Keratinocyte (primary cell): ENCODE measurements around the gene AARSD1. TPM values are rescaled to one million over a fixed set of nuclear protein-coding genes. Genes with fewer than 3 reads are reported as not detected.

Experiments
- DNase-seq: peaks from one replicate; pipeline ENCODE4 v3.0.0-alpha.2; 2011; ENCODE audit warnings: low read depth, missing footprints, low spot score
- FAIRE-seq: peaks from 2 replicates; lab custom pipeline; 2011; peaks lifted over from hg19 to GRCh38; lab: Jason Lieb, UNC
- H2AFZ ChIP-seq: 2 replicates; pipeline ENCODE4 v1.6.0; 2012; ENCODE audit warnings: low read length, control low read depth, inconsistent platforms; ENCODE audit not compliant: control insufficient read depth
- H3K27ac ChIP-seq: 2 replicates; pipeline ENCODE4 v1.5.1; 2011; ENCODE audit warnings: low read length; ENCODE audit not compliant: control insufficient read depth, insufficient read depth
- H3K27me3 ChIP-seq: 3 replicates; pipeline ENCODE4 v1.6.0; 2011; ENCODE audit warnings: low read length; ENCODE audit not compliant: control insufficient read depth, insufficient read depth; ENCODE audit errors: extremely low read depth
- H3K36me3 ChIP-seq, 2 experiments: 2 replicates in 1 of 2; 3 replicates in 1 of 2; pipeline ENCODE4 v1.5.1; 2011; ENCODE audit warnings: low read length in 2 of 2, mild to moderate bottlenecking in 1 of 2; ENCODE audit not compliant: control insufficient read depth in 2 of 2, insufficient read depth in 2 of 2; ENCODE audit errors: extremely low read depth in 1 of 2
- H3K4me1 ChIP-seq: 3 replicates; pipeline ENCODE4 v1.5.1; 2011; ENCODE audit warnings: low read length; ENCODE audit not compliant: control insufficient read depth, insufficient read depth; ENCODE audit errors: extremely low read depth
- H3K4me2 ChIP-seq: 3 replicates; pipeline ENCODE4 v1.6.0; 2011; ENCODE audit warnings: low read depth, low read length; ENCODE audit not compliant: control insufficient read depth, insufficient read depth; ENCODE audit errors: extremely low read depth
- H3K4me3 ChIP-seq, 3 experiments: fragments of 200-600 bp in 1 of 3; sonication (generic) in 1 of 3; 2 replicates in 2 of 3; 3 replicates in 1 of 3; pipeline ENCODE4 v1.5.1; 2011 to 2016; ENCODE audit warnings: low read length in 3 of 3, mild to moderate bottlenecking in 3 of 3, control low read depth in 2 of 3, inconsistent platforms in 1 of 3, low read depth in 1 of 3, mixed read lengths in 1 of 3, mixed run types in 1 of 3, moderate library complexity in 1 of 3; ENCODE audit not compliant: control insufficient read depth in 2 of 3, insufficient read depth in 2 of 3; ENCODE audit errors: extremely low read depth in 1 of 3
- H3K79me2 ChIP-seq: 2 replicates; pipeline ENCODE4 v1.6.0; 2012; ENCODE audit warnings: low read length; ENCODE audit not compliant: control insufficient read depth, insufficient read depth
- H3K9ac ChIP-seq: 3 replicates; pipeline ENCODE4 v1.6.0; 2011; ENCODE audit warnings: low read length; ENCODE audit not compliant: control insufficient read depth, insufficient read depth; ENCODE audit errors: extremely low read depth
- H3K9me1 ChIP-seq: 3 replicates; pipeline ENCODE4 v1.6.0; 2011; ENCODE audit warnings: low read length; ENCODE audit not compliant: control insufficient read depth, insufficient read depth; ENCODE audit errors: extremely low read depth
- H3K9me3 ChIP-seq: 2 replicates; pipeline ENCODE4 v1.5.1; 2012; ENCODE audit warnings: low read depth, low read length; ENCODE audit not compliant: control insufficient read depth
- H4K20me1 ChIP-seq: 3 replicates; pipeline ENCODE4 v1.6.0; 2011; ENCODE audit warnings: low read length; ENCODE audit not compliant: control insufficient read depth, insufficient read depth; ENCODE audit errors: extremely low read depth
- EZH2 ChIP-seq: IDR thresholded peaks from one replicate; pipeline ENCODE4 v1.6.1; 2012; ENCODE audit warnings: inconsistent platforms, mild to moderate bottlenecking, low read length, moderate library complexity
- dilution Hi-C: fragments of 300-500 bp; cut with MboI; formaldehyde crosslinking; loops from one replicate; pipeline ENCODE4 v1.7.0; 2020; ENCODE audit warnings: low sequenced_read_pairs; ENCODE audit not compliant: extremely low pct_ligation_motif_present
- polyA minus RNA-seq, 3 experiments: library from RNA; depleted of rRNA, polyadenylated mRNA; stranded (reverse); fragments of >200 nt; gene quantifications; 1 replicate in 1 of 3; 2 replicates in 1 of 3; 3 replicates in 1 of 3; pipeline ENCODE4 v1.2.3, GENCODE V29; 2011
- polyA plus RNA-seq, 5 experiments: library from polyadenylated mRNA; depleted of rRNA in 3 of 5; stranded (reverse) in 3 of 5; stranded (forward) in 1 of 5; unstranded in 1 of 5; fragments of >200 nt; gene quantifications; 1 replicate in 1 of 5; 2 replicates in 3 of 5; 3 replicates in 1 of 5; pipeline versions ENCODE4 v1.2.1 to v1.2.3, GENCODE V29; 2011 to 2012; ENCODE audit warnings: missing spikeins in 2 of 5, low read depth in 1 of 5, low replicate concordance in 1 of 5
- TF ChIP-seq, protein P1 (sequence below), 3 experiments: IDR thresholded peaks in 1 of 3; conservative IDR thresholded peaks in 1 of 3; optimal IDR thresholded peaks in 1 of 3; 2 replicates in 2 of 3; 3 replicates in 1 of 3; pipeline versions ENCODE3 to v1.5.1; 2011; ENCODE audit warnings: low read length in 3 of 3, mild to moderate bottlenecking in 3 of 3, moderate library complexity in 2 of 3, control low read depth in 1 of 3, inconsistent platforms in 1 of 3; ENCODE audit not compliant: insufficient read depth in 2 of 3; ENCODE audit errors: extremely low read depth in 1 of 3

AARSD1 gene
- polyA plus RNA-seq: 38.5 to 49.3 TPM (median 45.0 TPM) in 3 replicates
- 16.7 TPM for polyA plus RNA-seq (2011; ENCODE audit: low read depth)
- 26.0 and 30.7 TPM in 2 replicates for polyA plus RNA-seq (2011; cell fraction: cytosol; rRNA removed)
- 58.3 and 60.5 TPM in 2 replicates for polyA plus RNA-seq (2011; cell fraction: nucleus; rRNA removed)
- polyA plus RNA-seq (2012; ENCODE audit: low replicate concordance): 23.8 and 36.0 TPM in 2 replicates
- 29.1 to 31.9 TPM (median 29.4 TPM) in 3 replicates for polyA minus RNA-seq
- 14.0 TPM for polyA minus RNA-seq (2011; cell fraction: cytosol; rRNA and poly(A)+ RNA removed)
- polyA minus RNA-seq (2011; cell fraction: nucleus; rRNA and poly(A)+ RNA removed): 15.1 and 23.3 TPM in 2 replicates

DNA sequence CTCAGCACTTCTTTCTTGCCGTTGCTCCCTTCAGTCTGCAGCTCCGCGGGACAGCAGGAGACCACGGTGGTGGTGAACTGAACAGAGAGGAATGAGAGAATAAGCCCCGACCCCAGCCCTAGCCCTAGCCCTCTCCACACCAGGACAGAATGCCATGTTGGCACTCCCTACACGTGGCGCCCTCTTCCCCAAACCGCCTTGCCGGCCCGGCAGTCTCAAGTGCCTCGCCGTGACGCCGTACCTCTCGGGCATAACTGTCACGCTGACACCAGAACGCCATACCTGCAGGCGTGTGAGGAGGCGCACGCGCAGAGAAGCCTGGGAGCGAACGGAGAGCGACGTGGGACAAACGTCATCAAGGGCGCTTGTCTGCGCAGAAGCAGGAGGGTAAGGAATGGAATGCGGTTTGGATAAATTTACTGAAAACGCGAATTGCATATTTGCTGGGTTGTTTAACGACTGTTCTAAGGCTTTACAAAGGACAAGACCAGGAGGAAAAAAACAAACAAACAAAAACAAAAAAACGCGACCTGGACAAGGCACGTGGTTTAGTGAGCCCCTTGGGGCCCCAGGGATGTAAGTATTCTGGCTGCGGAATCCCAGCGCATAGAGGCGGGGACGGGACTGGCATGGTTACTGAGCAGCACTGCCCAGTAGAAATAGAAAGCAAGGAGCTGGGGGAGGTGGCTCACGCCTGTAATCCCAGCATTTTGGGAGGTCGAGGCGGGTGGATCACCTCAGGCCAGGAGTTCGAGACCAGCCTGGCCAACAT lies at the start of gene AARSD1:
AARSD1 (minus strand) TSS at position 294 of the 772 bp plus-strand sequence; CDS start at position 280, 14 bp downstream.
- no peaks in the 10 kb centered on the region for H3K27me3 ChIP-seq
- H3K4me2 ChIP-seq: peak within 1 kb of the TSS; percentile 82
- TF ChIP-seq EZH2: no peak
- TF ChIP-seq, protein P1, sequence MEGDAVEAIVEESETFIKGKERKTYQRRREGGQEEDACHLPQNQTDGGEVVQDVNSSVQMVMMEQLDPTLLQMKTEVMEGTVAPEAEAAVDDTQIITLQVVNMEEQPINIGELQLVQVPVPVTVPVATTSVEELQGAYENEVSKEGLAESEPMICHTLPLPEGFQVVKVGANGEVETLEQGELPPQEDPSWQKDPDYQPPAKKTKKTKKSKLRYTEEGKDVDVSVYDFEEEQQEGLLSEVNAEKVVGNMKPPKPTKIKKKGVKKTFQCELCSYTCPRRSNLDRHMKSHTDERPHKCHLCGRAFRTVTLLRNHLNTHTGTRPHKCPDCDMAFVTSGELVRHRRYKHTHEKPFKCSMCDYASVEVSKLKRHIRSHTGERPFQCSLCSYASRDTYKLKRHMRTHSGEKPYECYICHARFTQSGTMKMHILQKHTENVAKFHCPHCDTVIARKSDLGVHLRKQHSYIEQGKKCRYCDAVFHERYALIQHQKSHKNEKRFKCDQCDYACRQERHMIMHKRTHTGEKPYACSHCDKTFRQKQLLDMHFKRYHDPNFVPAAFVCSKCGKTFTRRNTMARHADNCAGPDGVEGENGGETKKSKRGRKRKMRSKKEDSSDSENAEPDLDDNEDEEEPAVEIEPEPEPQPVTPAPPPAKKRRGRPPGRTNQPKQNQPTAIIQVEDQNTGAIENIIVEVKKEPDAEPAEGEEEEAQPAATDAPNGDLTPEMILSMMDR (optimal IDR thresholded peaks at IDR 0.05 in 1 of 3, IDR thresholded peaks at IDR 0.05 in 1 of 3, conservative IDR thresholded peaks at IDR 0.05 in 1 of 3; ENCODE audit: extremely low read depth in 1 of 3, insufficient read depth in 2 of 3, low read length in 3 of 3): no peak
- no peaks in the 10 kb centered on the region for H4K20me1 ChIP-seq
- H3K36me3 ChIP-seq: peaks cover 11 to 15% of the 10 kb centered on the region in 2 experiments
- no peaks in the 10 kb centered on the region for H3K9me3 ChIP-seq
- peak; percentile 82 for FAIRE-seq
- no peaks in the 10 kb centered on the region for H3K9me1 ChIP-seq
- H3K9ac ChIP-seq: peak within 1 kb of the TSS; percentile 72
- H3K4me1 ChIP-seq: peaks cover 5% of the 10 kb centered on the region
- dilution Hi-C loops: no loop called here
- peak within 1 kb of the TSS; percentile 58 to 72 (median 61) for H3K4me3 ChIP-seq
- peaks cover 19% of the 10 kb centered on the region for H3K79me2 ChIP-seq
- H2AFZ ChIP-seq: peak within 1 kb of the TSS; percentile 87
- H3K27ac ChIP-seq: peak within 1 kb of the TSS; percentile 37
- DNase-seq: peak; percentile 79

DNA sequence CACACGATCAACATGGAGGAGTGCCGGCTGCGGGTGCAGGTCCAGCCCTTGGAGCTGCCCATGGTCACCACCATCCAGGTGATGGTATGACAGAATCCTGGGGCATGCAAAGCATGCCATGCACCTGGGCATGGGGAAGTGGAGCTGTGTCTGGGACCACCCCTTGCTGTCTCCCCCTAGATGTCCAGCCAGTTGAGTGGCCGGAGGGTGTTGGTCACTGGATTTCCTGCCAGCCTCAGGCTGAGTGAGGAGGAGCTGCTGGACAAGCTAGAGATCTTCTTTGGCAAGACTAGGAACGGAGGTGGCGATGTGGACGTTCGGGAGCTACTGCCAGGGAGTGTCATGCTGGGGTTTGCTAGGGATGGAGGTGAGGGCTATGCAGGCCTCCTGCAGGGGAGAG lies 49.0 kb upstream of the AARSD1 start:
- Histone ChIP-seq H3K79me2 (peaks cover 4% of the 10 kb centered on the region), H3K27me3 (no peaks in the 10 kb centered on the region), H3K9ac (no peak overlapping the region), H3K27ac (no peak overlapping the region), H3K4me3 (no peak overlapping the region), H2AFZ (no peak overlapping the region), H3K9me3 (no peaks in the 10 kb centered on the region), H3K36me3 (peaks cover 18 to 27% of the 10 kb centered on the region in 2 experiments), H4K20me1 (no peaks in the 10 kb centered on the region), H3K4me2 (no peak overlapping the region), H3K4me1 (no peaks in the 10 kb centered on the region), H3K9me1 (no peaks in the 10 kb centered on the region)
- TF ChIP-seq, protein P1 (optimal IDR thresholded peaks at IDR 0.05 in 1 of 3, IDR thresholded peaks at IDR 0.05 in 1 of 3, conservative IDR thresholded peaks at IDR 0.05 in 1 of 3; ENCODE audit: extremely low read depth in 1 of 3, insufficient read depth in 2 of 3, low read length in 3 of 3): no peak
- TF ChIP-seq EZH2: no peak
- DNase-seq (no peak), FAIRE-seq (no peak)
- dilution Hi-C loops: no loop called here
